GM19025 (cell line): ENCODE measurements around the gene MTNR1A.
"Not testable (repeated sequence)": the region's sequence is repeated elsewhere in the genome, so short reads cannot be mapped to it uniquely, and the experiment has no call there.

Source experiments
- ATAC-seq: cut with Tn5 transposase; IDR thresholded peaks from one replicate; pipeline ENCODE4 v1.9.1; 2021; ENCODE audit warnings: mild to moderate bottlenecking, low read depth, moderate library complexity; ENCODE audit not compliant: unreplicated experiment

MTNR1A gene

DNA sequence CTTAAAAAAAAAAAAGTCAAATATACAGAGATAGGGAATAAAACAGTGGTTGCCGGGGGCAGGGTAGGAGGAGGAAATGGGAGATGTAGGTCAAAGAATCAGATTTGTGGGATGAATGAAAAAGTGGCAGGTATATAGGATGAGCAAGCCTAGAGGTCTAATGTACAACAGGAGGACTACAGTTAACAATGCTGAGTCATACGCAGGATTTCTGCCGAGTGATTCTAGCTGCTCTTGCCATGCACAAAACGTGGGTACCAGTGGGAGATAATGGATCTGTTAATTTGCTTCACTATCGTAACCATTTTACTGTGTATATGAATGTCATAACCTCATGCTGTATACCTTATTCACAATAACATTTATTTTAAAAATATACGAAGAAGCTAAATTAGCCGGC is 10.7 kb upstream of the MTNR1A start:
- ATAC-seq, result no peak

DNA sequence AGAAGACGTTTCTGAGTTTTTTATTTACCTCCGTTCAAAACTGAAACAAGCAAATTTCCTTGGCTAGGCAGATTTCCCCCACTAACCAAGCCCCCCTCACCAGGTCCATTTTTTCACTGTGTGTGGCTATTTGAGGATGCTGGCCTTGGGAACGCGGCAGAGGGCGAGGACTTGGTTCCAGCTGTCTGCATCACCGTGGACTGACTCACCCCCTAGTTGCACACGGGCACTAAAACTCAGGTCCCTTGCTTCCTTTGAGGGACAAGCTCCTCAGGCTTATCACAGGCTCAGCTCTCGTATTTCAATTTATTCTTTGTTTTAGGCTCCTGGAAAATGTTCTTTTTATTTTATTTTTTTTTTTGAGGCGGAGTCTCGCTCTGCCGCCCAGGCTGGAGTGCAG is 8.4 kb upstream of the MTNR1A start:
- ATAC-seq, result no peak

DNA sequence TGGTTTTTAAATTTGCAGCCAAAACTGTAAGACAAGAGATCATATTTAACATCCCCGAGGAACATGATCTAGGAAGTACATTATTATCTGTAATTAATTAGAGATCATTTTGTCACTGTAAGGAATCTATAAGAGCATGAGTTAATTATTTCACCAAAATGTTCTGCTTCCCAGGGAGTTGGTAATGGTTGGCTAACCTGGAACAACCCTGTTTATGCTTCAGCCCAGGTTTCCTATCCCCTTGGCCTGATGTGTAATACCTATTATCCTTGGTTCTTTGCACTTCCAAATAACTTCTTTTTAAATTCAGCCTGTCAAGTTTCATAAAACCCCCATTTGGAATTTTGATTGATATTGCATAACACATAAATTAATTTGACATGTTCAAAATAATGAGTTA is 6.4 kb upstream of the MTNR1A start:
- no peak for ATAC-seq

DNA sequence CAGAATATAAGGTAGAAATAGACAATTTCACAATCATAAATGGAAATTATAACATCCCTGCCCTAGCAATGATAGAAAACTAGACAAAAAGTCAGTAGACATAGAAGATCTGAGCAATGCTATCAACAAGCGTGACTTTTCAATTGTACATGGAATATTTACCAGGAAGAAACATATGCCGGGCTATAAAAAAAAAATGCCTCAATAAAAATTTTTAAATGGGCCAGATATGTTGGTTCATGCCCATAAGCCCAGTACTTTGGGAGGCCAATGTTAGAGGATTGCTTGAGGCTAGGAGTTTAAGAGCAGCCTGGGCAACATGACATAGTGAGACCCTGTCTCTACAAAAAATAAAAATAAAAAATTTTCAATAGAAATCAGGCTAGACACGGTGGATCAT is 5.3 kb upstream of the MTNR1A start:
- ATAC-seq, result no peak

DNA sequence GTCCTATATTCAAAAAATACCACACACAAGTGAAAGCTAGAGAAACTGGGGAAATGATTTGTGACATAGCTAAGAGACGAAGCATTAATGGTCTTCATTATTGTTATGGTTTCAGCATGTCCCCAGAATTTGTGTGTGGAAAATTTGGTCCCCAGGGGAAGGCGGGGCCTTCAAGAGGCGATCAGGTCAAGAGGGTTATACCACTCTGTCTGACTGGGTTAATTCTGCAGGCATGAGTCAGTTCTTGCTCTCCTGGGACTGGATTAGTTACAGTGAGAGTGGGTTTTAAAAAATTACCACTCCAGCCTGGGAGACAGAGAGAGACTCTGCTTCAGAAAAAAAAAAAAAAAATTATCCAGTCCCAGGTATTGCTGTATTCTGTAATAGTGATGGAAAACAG is 2.1 kb upstream of the MTNR1A start:
- ATAC-seq, result no peak

DNA sequence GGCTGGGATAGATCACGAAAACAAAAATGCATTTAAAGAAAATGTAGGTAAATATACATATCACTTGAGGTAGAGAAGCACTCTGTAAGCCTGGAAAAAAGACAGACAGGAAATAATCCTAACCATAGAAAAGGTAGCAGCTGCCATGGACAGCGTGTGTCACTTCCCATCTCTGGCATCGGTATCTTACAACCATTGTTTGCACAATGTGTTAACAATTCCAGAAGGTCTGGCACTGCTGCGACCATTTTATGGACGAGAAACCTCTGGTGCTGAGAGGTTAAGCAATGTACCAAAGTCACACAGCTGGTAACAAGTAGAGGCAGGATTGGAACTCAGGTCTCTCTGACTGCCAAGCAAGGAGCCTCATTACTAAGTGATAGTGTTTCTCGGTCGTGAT is 1.7 kb upstream of the MTNR1A start:
- ATAC-seq, result no peak

DNA sequence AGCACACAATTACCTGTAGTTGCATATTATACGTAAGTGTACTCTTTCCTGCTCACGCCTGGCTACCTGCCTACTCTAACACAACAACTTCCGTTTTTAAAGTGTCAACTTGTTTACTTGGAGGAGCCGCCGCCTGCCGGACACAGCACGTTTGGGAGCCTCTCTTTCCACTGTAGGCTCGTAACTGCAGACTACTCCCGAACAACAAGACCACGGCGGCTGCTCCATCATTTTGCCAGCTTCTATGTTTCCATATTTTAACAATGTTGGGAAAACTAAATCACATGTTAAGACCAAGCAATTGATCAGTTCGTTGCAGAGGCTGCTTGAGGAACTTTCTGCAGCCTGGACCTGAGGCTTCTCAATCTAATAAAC is 841 bp downstream of the MTNR1A start:
- no peak for ATAC-seq

DNA sequence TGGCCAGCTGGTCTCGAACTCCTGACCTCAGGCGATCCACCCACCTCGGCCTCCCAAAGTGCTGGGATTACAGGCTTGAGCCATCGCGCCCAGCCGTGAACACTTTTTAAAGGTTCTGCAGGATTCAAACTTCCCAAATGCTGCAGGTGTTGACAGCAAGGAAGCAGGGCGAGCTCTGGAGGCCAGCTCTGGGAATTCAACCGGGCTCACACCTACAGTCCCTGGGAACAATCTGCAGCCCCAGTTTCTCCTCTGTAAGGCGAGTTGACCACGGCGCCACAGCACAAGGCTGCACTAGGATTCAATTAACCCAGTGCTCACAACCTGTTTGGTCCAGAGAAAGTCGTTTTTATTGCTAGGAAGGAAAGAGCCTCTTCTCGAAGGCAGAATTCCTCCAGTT is 1.6 kb downstream of the MTNR1A start:
- no peak for ATAC-seq

DNA sequence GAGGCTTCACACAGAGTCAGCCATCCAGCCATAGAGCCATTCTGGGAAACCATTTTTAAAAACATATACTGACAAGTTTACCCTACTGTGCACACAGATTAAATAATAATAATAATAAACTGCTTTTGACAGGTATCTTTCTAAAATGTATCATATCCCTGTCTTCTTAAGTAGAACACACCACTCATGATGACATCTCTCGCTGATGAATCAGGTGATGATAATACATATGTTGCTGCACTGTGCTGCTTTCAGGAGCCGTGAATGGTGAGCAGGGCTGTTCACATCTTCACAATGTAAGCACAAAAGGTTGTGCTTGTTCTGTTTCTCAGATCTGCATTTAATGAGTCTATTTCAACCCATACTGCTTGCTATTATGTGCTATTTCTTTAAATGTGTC is 3.5 kb downstream of the MTNR1A start:
- ATAC-seq, result no peak

DNA sequence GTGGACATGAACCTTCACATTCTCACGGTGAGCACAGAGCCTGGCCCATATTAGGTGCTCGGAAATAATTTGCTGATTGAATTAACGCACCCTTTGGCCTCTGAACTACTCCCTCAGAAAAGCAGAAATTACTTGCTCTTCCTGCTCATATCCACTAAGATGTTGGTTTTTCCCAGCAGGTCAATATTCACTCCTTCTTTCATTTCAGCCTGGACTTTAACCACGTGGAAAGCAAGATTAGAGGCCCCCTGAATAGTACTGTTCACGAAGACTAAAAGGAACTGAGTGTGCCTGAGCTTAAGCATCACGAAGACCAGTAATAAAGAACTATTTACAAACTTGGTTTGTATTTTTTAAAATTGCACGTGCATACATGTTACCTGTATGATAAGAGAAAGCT is 9.9 kb downstream of the MTNR1A start:
- ATAC-seq, result no peak

DNA sequence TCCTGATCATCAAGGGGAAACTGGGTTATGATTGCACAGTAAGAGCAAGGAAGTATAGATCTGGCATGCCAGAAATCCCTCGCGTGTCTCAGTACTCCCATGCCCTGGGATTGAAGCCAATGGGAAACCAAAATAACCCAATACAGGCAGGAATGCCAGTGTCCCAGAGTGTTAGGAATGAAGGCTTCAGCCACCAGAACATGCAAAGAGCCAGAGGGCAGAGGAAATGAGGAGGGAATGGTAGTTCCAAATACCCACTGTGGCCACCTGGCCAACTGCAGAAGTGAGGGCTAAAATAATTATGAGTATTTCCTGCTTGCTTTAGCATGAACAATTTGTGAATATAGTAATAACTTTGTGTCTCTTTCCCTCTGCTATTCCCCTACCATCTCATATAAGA is 12.2 kb downstream of the MTNR1A start:
- ATAC-seq, result no peak

DNA sequence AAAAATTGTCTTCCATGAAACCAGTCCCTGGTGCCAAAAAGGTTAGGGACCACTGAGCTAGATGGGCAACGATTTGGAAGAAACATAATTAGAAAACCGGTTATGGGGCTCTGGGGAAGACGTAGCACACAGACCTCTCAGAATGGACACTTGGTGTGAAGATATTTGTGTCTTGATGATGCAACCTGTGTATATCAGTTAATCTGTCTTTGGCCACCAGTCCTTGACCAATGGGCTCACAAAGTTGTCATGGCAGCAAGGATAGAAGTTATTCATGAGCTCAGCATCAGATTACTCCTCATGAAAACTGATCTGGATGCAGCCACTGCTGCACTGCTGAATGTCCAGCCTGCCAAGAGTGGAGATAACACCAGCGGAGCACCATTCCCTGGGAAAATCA is 13.6 kb downstream of the MTNR1A start:
- ATAC-seq, result no peak

DNA sequence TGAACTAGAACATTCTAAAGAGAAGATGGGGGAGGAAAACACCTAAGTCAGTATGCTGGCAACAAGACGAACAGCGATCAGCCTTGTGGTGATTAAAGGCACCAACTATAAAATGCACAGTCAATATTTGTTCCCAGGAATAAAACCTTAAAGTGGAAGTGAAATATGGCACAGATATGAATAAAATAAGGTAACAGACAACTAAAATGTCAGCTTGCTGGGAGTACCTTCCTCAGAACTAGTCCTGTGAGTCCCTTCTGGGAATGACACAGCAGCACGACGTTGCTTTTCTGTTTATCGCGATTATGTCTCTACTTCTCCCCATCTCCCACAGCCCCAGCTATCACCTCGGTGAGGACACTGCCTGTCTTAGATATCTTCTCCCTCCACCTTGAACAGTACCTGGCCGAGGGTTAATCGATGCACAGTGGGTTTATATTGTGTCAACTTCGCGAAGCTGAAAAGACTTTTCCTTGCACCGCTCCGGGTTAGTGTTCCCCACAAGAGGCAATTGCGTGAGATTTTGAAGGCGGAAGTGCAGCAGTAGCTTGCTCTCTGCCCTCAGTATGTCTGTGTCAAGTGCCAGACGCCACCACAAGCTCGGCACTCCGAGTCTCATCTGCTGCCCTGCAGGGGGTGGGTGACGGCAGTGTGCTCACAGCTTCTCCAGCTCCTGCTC is 17.4 kb downstream of the MTNR1A start:
- no peak for ATAC-seq

DNA sequence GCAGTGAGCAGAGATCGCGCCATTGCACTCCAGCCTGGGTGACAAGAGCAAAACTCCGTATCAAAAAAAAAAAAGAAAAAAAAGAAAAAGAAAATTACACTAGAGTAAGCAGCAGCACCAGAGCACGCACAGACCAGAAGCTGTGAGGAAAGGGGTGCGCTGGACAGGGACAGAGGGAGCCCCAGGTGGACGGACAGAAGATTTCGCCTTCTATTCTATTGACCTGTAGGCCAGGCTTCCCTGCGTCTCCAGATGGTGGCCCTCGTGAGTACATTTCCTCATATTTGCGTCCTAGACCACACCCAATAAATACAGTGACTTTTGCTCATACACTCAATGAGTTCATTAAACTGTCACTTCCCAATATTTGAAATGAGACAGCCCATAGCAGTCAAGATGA is 19.1 kb downstream of the MTNR1A start:
- no peak for ATAC-seq

DNA sequence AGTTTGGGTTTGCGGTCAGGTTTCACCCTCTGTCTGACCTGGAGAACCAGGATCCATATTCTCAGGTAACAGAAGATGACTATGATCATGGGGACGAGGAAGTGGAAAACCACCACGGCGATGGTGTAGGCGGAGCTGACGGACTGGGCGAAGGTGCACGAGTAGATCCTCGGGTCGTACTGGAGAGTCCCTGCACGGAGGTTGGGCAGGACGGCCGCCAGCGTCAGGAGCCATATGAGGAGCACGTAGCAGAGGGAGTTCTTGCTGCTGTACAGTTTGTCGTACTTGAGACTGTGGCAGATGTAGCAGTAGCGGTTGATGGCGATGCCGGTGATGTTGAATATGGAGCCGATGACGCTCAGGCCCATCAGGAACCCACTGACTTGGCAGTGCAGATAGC is 21.3 kb downstream of the MTNR1A start:
- no peak for ATAC-seq

DNA sequence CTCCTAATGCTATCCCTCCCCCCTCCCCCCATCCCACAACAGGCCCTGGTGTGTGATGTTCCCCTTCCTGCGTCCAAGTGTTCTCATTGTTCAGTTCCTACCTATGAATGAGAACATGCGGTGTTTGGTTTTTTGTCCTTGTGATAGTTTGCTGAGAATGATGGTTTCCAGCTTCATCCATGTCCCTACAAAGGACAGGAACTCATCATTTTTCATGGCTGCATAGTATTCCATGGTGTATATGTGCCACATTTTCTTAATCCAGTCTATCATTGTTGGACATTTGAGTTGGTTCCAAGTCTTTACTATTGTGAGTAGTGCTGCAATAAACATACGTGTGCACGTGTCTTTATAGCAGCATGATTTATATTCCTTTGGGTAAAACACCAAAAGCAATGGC is 31.4 kb downstream of the MTNR1A start:
- not testable (repeated sequence) for ATAC-seq

DNA sequence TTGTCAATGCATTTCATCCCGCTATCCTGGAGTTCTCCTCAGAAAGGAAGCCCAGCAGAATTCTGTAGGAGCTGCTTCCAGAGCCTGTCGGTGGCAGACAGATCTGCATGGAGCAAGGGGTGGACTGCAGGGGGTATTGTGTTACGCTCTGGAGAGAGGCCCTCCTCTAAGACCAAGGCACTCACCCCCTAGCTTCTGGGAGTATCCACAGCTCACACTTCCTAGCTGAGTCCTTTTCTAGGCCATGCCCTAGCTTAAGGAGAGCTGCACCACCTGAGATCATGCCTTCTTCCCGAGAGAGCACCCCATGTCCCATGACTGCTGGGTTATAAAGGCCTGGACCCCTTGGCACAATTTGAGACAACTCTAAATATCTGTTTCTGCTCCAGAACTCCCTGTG is 39.1 kb downstream of the MTNR1A start:
- ATAC-seq, result no peak

DNA sequence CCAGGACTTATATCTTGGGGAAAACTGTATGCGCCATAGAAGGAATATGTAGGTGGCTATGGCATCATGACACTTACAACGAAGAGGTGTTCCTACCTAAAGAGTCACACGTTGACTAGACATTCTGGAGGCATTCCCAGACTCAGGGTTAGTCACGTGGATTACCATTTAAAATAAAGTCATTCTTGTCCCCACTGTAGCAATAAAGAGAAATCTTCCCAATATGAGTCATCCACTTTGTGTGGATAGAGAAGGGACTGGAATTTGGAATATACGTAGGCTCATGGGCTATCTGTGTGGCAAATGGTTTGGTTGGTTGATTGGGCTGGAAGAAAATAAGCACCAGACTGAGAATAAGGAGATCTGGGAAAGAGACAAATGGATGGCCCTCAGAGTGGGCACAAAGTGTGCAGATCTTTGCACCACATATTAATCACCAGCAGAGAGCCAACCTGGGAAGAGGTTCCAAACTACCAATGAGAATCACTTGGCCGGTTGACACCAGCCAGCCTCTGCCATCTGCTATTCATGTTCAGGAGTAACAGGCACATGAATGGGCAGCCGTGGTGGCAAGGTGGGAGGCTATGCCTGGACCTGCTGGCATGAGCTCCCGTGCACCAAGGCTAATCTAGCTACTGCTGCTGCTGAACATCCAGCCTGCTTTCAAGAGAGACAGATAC is 41.0 kb downstream of the MTNR1A start:
- ATAC-seq, result no peak

DNA sequence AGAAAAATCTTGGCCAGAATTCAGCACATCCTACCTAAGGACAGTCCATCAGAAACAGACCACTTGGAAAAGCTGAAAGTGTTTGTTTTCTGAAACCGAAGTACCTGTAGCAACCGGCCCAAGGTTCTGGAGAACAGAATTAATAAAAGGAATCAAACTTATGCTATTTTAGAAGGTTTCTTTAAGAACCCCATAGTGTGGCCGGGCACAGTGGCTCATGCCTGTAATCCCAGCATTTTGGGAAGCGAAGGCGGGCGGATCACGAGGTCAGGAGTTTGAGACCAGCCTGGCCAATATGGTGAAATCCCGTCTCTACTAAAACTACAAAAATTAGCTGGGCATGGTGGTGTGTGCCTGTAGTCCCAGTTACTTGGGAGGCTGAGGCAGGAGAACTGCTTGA is 50.6 kb downstream of the MTNR1A start:
- ATAC-seq, result not testable (repeated sequence)

DNA sequence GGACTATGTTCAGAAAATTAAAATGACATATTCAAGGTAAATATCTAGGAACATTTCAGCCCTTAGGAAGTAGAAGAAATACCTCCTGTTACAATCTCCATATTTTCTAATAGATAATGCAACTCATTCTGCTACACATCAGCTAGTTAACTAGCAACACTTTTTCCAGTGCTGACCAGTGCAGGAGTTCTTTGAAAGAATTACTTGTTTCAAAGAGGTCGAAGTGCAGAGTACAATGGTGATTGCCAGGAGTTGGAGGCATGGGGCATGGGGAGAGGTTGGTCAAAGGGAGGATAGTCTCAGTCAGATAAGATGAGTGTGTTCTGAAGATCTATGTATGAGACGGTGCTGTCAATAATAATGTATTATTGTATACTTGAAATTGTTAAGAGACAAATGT is 53.1 kb downstream of the MTNR1A start:
- ATAC-seq, result no peak

DNA sequence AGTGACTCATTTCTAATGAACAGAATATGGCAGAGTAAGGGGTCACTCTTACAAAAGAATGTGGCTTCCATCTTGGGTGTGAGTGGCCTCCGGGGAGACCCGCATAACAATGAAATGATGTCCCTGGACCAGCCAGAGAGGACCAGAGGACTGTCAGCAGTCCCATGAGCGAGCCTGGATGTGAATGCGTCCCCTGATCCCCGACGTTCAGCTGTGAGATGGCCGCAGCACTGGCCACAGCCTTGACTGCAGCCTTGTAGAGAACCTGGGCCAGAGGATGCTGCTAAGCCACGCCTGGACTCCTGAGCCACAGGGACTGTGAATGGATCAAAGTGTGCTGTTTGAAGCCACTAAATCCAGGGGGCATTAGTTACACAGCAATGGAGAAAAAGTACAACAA is 53.8 kb downstream of the MTNR1A start:
- no peak for ATAC-seq

DNA sequence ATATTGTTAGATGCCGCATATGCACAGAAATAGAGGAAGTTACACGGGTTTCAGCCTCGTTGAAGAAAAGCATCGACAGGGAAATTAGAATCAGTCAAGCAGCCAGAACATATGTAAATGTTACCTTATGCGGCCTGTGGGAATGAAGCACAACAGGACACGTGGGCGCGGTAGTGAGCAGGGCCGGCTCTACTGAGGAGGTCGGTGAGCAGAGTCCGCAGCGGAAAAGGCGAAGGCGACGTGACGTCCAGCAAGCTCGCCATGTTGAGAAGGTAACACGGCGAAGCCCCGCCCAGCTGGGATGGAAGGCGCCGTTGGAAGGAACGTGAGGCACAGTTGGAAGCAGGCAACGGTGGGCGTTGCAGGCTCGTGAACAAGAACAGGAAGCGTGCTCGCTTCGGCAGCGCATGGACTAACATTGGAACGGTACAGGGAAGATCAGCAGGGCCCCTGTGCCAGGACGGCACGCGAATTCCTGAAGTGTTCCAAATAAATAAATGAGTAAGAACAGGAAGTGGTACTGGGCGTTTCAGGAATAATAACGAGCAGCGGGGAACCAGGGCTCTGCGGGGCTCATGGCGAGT is 54.6 kb downstream of the MTNR1A start:
- ATAC-seq, result no peak
